ENCODE data around the gene ANXA10. TPM values are rescaled to one million over a fixed set of nuclear protein-coding genes. Genes with fewer than 3 reads are reported as not detected.
"Not testable (repeated sequence)": the region's sequence is repeated elsewhere in the genome, so short reads cannot be mapped to it uniquely, and the experiment has no call there.

The ANXA10 gene
- total RNA-seq, 1 donor from 2014 or later: not detected

DNA sequence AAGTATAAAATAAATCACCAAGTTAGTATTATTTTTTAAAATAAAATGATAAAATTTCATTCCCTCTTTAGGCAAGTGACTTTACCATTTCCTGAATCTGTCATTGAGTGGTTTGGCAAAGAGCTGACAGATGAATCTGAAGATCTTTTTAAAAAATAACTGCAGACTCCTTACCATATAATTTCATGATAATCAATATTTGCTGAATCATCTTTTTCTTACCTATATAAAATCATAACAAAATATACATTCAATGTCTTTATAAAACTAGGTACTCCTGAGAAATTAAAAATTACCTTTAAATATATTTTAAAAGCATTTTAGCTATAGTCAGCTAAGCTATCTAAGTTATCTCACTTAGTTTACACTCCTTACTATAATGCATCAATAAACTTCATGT, 17.2 kb downstream of the ANXA10 start:
- TF ChIP-seq, protein P1, sequence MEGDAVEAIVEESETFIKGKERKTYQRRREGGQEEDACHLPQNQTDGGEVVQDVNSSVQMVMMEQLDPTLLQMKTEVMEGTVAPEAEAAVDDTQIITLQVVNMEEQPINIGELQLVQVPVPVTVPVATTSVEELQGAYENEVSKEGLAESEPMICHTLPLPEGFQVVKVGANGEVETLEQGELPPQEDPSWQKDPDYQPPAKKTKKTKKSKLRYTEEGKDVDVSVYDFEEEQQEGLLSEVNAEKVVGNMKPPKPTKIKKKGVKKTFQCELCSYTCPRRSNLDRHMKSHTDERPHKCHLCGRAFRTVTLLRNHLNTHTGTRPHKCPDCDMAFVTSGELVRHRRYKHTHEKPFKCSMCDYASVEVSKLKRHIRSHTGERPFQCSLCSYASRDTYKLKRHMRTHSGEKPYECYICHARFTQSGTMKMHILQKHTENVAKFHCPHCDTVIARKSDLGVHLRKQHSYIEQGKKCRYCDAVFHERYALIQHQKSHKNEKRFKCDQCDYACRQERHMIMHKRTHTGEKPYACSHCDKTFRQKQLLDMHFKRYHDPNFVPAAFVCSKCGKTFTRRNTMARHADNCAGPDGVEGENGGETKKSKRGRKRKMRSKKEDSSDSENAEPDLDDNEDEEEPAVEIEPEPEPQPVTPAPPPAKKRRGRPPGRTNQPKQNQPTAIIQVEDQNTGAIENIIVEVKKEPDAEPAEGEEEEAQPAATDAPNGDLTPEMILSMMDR (IDR thresholded peaks at IDR 0.05): no peak
- no peak overlapping the region for H3K4me3 Mint-ChIP-seq (ENCODE audit: unreplicated experiment)
- DNase-seq (ENCODE audit: low spot score): no peak
- H3K36me3 Mint-ChIP-seq (ENCODE audit: low read depth): no peaks in the 10 kb centered on the region
- H3K27ac Mint-ChIP-seq (ENCODE audit: unreplicated experiment): no peak overlapping the region
- peaks cover 6% of the 10 kb centered on the region for H3K9me3 Mint-ChIP-seq (ENCODE audit: low read depth)
- no peaks in the 10 kb centered on the region for H3K4me1 Mint-ChIP-seq (ENCODE audit: low read depth)
- peaks cover 4% of the 10 kb centered on the region for H3K27me3 Mint-ChIP-seq (ENCODE audit: low read depth)

DNA sequence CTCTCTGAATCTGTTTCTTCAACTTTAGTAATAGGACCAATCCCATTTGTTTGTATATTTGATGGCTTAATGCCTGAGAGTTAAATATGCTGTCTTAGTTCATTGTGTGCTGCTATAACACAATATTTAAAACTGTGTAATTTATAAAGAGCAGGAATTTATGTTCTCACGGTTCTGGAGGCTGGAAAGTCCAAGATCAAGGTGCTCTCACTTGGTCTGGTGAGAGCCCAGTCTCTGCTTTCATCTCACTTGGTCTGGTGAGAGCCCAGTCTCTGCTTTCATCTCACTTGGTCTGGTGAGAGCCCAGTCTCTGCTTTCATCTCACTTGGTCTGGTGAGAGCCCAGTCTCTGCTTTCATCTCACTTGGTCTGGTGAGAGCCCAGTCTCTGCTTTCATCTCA, 20.7 kb downstream of the ANXA10 start:
- H3K27me3 Mint-ChIP-seq (ENCODE audit: low read depth); H3K9me3 Mint-ChIP-seq (ENCODE audit: low read depth); H3K27ac Mint-ChIP-seq (ENCODE audit: unreplicated experiment); DNase-seq (ENCODE audit: low spot score); H3K36me3 Mint-ChIP-seq (ENCODE audit: low read depth); H3K4me1 Mint-ChIP-seq (ENCODE audit: low read depth); H3K4me3 Mint-ChIP-seq (ENCODE audit: unreplicated experiment): not testable (repeated sequence)

DNA sequence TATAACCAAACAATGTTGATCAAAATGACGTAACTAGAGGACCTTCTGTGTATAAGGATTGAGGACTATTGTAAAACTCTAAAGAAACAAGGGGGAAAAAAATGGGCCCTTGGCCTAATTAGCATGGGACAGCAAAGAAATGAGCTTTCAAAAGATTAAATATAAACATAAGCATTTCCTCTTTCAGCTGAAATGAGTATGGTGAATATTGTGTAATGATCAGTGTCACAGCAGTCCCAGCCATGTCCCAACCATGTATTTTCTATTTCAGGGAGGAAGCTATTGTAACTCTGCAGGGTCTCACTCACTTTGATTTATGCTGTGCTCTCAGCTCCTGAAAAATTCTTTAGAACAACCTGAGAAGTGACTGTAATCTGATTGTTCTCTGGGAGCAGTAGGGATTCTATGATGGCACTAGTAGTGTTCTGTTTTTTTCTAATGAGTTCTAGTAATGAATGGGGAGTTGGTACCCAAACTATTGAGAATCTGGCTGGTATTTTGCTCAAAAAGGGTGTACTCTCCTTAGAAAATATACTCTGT, 25.8 kb downstream of the ANXA10 start:
- Mint-ChIP-seq H3K4me1 (ENCODE audit: low read depth) (no peaks in the 10 kb centered on the region), H3K9me3 (ENCODE audit: low read depth) (no peaks in the 10 kb centered on the region), H3K27ac (ENCODE audit: unreplicated experiment) (no peak overlapping the region), H3K4me3 (ENCODE audit: unreplicated experiment) (no peak overlapping the region), H3K27me3 (ENCODE audit: low read depth) (peaks cover 15% of the 10 kb centered on the region), H3K36me3 (ENCODE audit: low read depth) (no peaks in the 10 kb centered on the region)
- DNase-seq (ENCODE audit: low spot score): no peak
- TF ChIP-seq, protein P1 (IDR thresholded peaks at IDR 0.05): no peak

DNA sequence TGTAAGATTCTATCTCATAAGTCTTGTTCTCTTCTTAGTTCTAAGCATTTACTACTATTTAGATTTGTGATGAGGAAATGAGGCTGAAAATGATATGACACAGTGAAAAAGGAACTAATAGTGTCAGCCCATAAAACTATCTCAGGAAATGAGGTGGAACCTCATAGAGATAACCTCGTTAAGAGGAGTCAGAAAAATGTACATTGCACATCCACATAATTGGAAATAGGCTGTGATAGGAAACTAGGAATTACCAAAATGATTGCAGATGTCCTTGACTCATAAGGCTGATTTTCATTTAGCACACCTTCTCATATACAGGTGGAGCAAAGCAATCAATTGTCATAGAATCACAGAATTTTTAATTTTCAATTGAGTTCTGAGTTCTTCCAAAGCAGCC, 26.8 kb downstream of the ANXA10 start:
- TF ChIP-seq, protein P1 (IDR thresholded peaks at IDR 0.05): no peak

GRCh38 chr4:168119890-168120289, 27.6 kb downstream of the ANXA10 start:
- TF ChIP-seq, protein P1 (IDR thresholded peaks at IDR 0.05): no peak
- peaks cover 12% of the 10 kb centered on the region for H3K4me1 Mint-ChIP-seq (ENCODE audit: low read depth)
- no peak for DNase-seq (ENCODE audit: low spot score)
- H3K27me3 Mint-ChIP-seq (ENCODE audit: low read depth): peaks cover 15% of the 10 kb centered on the region
- no peaks in the 10 kb centered on the region for H3K9me3 Mint-ChIP-seq (ENCODE audit: low read depth)
- no peak overlapping the region for H3K27ac Mint-ChIP-seq (ENCODE audit: unreplicated experiment)
- no peak overlapping the region for H3K4me3 Mint-ChIP-seq (ENCODE audit: unreplicated experiment)
- no peaks in the 10 kb centered on the region for H3K36me3 Mint-ChIP-seq (ENCODE audit: low read depth)

More for the DNA sequence above, 26.8 kb downstream of the ANXA10 start:
- no peaks in the 10 kb centered on the region for H3K9me3 Mint-ChIP-seq (ENCODE audit: low read depth)
- no peak for DNase-seq (ENCODE audit: low spot score)
- H3K36me3 Mint-ChIP-seq (ENCODE audit: low read depth): no peaks in the 10 kb centered on the region
- H3K4me3 Mint-ChIP-seq (ENCODE audit: unreplicated experiment): no peak overlapping the region
- H3K27ac Mint-ChIP-seq (ENCODE audit: unreplicated experiment): no peak overlapping the region
- peaks cover 4% of the 10 kb centered on the region for H3K4me1 Mint-ChIP-seq (ENCODE audit: low read depth)
- H3K27me3 Mint-ChIP-seq (ENCODE audit: low read depth): peaks cover 15% of the 10 kb centered on the region

DNA sequence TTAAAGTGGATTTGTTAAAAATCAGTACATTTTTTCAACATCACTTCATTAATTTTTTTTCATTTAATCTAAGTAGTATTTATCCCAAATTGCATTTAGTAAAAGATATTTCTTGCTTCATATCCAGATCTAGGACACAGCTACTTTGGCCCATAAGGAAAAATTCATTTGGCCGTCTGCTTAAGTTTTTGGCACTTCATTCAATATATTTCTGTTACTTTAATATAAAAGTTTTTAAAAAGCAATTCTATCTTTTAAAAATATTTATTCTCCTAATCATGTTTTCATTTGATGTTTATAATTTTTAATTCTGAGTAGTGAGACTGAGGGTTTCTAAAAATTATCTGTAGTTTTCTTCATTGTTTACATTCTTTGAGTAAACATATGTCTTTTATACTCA, 28.5 kb downstream of the ANXA10 start:
- H3K4me3 Mint-ChIP-seq (ENCODE audit: unreplicated experiment): no peak overlapping the region
- TF ChIP-seq, protein P1 (IDR thresholded peaks at IDR 0.05): no peak
- H3K4me1 Mint-ChIP-seq (ENCODE audit: low read depth): peaks cover 12% of the 10 kb centered on the region

More for the DNA sequence above, 28.5 kb downstream of the ANXA10 start:
- no peak overlapping the region for H3K27ac Mint-ChIP-seq (ENCODE audit: unreplicated experiment)
- DNase-seq (ENCODE audit: low spot score): no peak
- H3K9me3 Mint-ChIP-seq (ENCODE audit: low read depth): no peaks in the 10 kb centered on the region
- H3K27me3 Mint-ChIP-seq (ENCODE audit: low read depth): peaks cover 15% of the 10 kb centered on the region
- no peaks in the 10 kb centered on the region for H3K36me3 Mint-ChIP-seq (ENCODE audit: low read depth)
